Left colon (tissue), 2 donors: ENCODE data around the gene NTHL1. TPM values are rescaled to one million over a fixed set of nuclear protein-coding genes. Genes with fewer than 3 reads are reported as not detected.

Source experiments
- ATAC-seq: fragments of 200-7000 bp; cut with Tn5 transposase; one replicate; pipeline ENCODE4 v1.9.1; 2020; ENCODE audit warnings: mild to moderate bottlenecking, moderate library complexity
- DNase-seq, 2 donors: peaks; one replicate each; pipeline ENCODE4 v3.0.0-alpha.2; 2020
- intact Hi-C, 2 donors: fragments of 100-400 bp; cut with DNase I in 1 of 2; cut with micrococcal nuclease in 1 of 2; formaldehyde crosslinking; loops; one replicate each; pipeline versions ENCODE4 v1.11.2 to v1.14.0; 2022; cut with DNase I, micrococcal nuclease
- total RNA-seq, 2 donors: library from RNA; stranded (reverse); fragmentation: NEBNext Ultra II Directional; extraction: Animal tissue kit (Norgen Biotek cat#: 25700); gene quantifications; one replicate each; pipeline ENCODE4 v1.2.1, GENCODE V29; 2021
- donor health status: DM: no; HTN: no; CAD: no.
- donor health status: DM: yes; HTN: yes; CAD: no.

The NTHL1 gene
- total RNA-seq, 2 donors from 2014 or later: 27.3 to 29.5 TPM

DNA sequence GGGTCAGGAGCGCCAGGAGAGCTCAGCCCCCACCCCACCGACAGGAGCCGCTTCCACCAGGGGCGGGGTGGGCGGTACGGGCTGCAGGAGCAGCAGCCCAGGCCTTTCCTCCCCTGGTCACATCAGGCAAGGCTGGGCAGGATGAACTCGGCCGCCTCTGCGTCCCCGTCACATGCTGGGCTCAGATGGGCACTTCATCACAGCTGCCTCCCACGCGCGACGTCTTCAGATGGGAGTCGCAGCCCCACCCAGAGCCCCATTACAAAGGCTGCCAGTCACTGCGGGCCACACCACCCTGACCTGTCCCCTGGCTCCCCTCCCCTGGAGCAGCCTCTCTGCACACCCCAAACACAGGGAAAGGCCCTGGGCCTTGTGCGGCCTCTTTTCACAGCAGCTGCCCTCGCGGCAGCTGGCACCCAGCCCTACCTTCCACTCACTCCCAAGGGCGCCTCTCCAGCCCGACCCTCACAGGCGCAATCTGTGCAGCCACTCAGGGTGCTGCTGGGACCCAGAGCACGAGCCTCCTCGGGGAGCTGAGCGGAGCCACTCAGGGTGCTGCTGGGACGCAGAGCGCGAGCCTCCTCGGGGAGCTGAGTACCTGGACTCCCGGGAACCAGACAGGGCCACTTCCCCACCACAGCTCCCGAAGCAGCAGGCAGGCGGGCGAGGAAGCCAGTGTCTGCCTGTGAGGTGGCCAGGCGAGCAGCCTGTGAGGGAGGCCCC lies 42.7 kb downstream of the NTHL1 start:
- intact Hi-C loops: loop anchor here in 1 of 2 donors (10.0 kb wide), 1 partner anchor 140 kb away; the partner anchor contains the start of gene RAB26
- DNase-seq (no peak), ATAC-seq (no peak)

DNA sequence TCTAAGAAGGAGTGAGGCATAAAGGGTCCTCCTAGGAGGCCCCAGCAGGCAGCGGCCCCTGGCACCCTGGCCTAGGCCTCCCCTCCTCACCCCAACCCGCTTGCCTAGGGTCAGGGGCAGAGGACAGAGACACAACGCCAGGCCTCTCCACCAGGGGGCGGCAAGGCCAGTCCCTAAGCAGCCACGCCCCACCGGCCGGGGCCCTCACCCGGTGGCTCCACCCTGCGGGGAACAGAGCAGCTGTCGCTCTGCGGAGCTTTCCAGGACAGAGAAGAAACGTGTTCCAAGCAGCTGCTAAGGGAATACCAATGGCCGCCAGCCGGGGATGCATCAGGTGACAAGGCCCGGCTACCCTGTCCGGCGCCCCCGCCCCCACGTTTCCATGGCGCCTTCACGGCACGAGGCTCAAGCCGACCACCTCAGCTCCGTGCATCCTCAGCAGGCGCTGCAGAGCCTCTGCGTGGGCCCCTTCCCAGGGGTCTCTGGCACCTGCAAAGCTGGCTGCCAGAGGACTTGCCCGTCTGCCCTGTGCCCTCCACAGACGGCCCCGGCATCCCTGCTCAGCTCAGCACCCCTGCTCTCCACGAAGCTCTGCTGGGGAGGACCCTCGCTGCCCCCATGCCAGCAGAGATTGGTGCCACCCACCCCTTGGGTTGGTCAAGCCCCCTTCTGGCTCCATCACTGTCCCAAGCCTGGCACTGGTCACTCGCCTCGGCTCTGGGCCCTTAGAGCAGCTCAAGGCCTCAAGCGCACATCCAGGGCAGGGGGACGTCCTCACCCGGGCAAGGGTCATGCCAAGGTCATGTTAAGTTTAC lies 43.6 kb downstream of the NTHL1 start:
- DNase-seq (peak; percentile 93 to 96), ATAC-seq (peak; percentile 77)
- intact Hi-C loops: loop anchor here in 1 of 2 donors (10.0 kb wide), 1 partner anchor 141 kb away; the partner anchor contains the start of gene RAB26

DNA sequence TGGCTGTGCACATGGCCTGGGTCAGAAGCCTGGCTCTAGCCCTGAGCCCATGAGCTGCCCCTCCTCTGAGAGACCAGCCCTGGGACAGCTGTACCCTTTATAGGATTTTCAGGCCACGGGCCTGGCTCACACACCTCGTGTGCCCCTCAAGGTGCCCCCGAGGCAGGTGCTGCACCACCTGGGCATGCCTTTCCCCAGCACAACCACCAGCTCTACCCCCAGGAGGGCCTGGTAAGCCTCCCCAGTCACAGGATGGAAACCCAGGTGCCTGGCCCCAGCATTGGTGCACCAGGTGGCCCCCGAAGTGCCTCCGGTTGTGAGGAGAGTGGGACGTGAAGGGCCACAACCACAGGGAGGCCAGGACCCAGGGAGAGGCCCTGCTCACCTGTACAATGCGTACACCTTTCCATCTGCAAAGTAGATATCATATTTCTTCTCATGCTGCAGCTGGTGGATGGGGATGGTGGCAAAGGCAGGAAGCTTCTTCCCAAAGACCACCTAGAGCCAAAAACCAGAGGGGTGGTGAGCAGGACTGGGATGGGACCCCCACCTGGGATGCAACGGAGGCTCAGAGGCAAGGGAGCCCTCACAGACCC lies 44.3 kb downstream of the NTHL1 start:
- DNase-seq: no peak
- intact Hi-C loops: loop anchor here in 1 of 2 donors (10.0 kb wide), 1 partner anchor 141 kb away; the partner anchor contains the start of gene RAB26
- no peak for ATAC-seq

DNA sequence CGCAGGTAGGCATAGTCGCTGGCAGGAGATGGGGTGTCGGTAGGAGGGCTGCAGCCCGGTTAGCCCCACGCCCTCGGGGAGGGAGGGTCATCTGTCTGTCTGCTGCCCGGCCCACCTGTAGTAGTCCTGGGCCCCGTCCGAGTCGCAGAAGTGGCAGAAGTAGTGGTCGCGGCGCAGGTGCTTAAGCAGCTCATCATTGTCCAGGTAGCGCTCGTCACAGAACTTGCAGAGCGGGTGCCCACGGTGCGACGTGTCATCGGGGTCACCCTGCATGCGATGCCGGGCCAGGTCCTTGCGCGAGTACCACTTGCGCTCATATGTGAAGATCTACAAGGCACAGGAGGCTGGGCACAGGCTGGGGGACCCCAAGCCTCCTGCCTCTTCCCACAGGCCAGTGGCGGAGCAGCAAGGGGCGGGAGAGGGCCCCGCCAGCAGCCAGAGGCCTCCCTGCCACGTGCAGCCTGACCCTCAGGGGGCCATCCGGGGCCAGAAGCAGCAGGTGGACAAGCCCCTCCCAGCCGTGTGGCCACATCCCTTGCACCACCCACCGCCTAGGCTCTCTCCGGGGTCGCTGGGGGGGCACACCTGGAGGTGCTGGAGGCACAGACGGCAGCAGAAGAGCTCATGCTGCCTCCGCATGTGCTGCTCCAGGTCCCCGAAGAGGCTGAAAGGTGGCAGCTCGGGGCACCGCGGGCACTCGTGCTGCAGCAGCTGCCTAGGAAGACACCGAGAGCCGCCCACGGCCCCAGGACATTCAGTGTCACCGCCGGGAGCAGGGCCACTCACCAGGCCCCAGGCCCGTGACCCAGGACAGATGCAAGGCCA lies 45.0 kb downstream of the NTHL1 start:
- intact Hi-C loops: loop anchor here in 1 of 2 donors (10.0 kb wide), 1 partner anchor 142 kb away; the partner anchor contains the start of gene RAB26
- peak in 1 of 2 donors; percentile 11 for DNase-seq
- ATAC-seq: no peak

DNA sequence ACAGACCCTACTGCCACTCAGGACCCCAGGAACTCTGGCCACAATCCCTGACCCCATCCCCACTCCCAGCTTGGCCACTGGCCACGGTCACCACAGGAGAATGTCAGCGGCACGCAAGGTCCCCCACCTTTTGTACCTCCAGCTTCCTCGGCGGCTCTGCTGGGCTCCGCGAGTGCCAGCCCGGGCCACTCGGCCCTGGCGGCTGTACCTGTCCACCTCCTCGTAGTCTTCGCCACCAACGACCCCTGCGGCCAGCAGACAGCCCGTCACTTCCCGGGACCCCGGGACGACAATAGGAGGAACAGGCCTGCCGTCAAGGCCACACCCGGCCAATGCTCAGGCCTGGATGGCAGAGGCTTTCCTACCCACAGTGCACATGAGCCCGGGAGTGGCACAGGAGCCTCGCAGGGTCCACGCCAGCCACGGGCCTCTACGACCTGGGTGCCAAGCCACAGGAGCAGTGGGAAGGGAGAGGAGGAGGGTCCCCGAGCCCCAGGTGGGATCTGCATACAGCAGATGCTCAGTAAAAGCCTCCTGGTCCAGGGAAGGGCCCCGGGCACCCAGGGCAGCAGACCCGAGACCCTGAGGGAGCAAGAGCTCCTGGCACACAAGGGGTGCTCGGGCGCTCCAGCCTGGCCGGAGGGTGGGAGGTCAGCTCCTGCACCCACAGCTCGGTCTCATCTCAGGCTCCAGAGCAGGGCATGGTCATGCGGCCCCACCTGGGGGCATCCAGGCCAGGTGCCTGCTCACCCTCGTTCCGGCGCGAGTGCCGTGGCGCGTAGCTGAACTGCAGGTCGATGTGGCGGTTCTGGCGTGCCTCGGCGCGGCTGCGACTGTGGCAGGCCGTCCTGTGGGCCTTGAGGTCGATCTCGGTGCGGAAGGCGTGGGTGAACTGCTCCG lies 45.9 kb downstream of the NTHL1 start:
- intact Hi-C loops: loop anchor here in 1 of 2 donors (10.0 kb wide), 1 partner anchor 143 kb away; the partner anchor contains the start of gene RAB26
- ATAC-seq (no peak), DNase-seq (no peak)

DNA sequence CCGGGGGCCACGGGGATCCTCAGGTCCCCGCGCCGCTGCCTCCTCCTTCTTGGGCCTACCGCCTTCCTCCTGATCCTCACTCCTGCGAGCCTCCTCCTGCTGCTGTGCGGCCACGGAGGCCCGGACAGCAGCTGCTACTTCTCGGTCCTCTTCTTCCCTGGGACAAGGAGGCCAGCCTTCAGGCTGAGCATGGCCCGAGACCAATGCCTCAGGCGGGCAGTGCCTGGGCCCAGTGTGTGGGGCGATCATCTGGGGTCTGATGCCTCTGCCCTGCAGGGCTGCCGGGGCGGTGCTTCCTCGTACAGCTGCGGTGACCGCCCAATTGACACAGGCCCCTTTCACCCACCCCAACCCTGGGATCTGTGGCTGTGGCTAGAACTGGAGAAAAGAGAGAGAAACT lies 46.6 kb downstream of the NTHL1 start:
- ATAC-seq (no peak), DNase-seq (no peak)
- intact Hi-C loops: loop anchor here in 1 of 2 donors (10.0 kb wide), 1 partner anchor 144 kb away; the partner anchor contains the start of gene RAB26

DNA sequence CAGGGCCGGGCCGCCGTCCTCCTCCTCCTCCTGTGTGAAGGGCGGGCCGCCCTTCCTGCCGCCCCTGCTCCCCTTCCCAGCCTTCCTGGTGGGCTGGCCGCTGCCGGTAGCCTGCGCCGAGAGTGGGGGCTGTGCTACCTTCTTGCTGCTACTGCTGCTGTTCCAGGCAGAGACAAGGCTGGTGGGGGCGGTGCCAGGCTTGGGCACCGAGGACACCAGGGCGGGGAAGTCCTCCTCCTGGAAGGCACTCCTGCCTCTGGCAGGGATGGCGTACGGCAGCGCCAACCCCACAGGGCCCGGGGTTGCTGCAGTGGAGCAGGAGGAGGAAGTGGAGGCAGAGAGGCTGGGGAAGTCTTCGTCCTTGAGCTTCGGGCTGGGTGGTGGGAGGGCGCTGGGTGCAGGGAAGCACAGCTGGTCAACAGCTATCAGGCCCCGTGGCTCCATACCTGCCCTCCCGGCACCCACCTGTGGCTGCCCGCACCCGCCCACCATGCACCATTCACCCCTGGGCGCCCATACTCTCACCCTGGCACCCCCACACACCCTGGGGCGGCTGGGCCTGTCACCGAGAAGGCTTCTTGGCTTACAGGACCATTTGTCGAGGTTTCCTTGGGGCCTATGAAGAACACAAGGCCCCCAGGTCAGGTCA lies 47.6 kb downstream of the NTHL1 start:
- ATAC-seq: no peak
- DNase-seq: no peak

DNA sequence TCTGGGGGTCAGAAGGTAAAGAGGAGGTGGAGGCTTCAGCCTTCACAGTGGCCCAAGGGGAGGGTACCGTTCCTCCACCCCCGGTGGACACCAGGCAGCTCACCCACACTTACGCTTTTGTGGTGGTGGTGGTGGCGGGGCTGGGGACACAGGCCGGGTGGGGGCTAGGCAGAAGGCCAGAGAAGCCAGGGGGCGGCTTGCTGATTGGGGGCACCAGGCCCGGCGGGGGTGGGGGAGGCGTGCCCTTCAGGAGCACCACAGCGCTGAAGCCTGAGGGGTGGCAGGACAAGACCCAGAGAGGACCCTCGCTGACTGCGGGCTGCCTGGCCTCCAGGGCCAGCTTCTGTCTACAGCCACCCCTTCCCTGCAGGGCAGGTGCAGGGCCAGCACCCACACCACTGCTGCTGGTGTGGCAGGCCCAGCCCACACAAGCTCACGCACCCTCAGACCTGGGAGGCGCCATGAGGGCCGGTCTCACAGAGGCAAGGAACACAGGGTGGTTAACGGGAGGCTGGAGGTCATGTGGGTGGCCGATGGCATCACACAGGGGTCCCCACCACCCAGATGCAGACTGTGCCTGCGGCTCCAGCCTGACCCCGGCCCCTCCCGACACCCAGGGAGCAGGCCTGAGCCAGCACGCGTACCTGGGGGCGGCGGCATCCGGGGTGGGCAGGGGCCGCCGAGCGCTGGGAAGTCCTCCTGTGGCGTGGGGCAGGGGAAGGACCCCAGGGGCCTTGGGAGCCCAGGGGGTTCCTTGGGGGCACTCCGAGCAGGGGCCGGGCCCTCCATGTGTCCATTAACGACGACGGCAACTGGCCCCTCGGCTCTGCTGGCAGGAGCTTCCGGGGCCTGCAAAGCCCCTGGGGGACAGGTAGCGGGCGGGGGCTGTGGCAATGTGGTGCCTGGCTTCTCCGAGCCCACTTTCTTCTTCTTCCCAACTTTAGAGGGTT lies 48.5 kb downstream of the NTHL1 start:
- DNase-seq (no peak), ATAC-seq (no peak)
- intact Hi-C loops: no loop called here

More for the DNA sequence above, 47.6 kb downstream of the NTHL1 start:
- intact Hi-C loops: loop anchor here in 1 of 2 donors (10.0 kb wide), 1 partner anchor 145 kb away; the partner anchor contains the start of gene RAB26

DNA sequence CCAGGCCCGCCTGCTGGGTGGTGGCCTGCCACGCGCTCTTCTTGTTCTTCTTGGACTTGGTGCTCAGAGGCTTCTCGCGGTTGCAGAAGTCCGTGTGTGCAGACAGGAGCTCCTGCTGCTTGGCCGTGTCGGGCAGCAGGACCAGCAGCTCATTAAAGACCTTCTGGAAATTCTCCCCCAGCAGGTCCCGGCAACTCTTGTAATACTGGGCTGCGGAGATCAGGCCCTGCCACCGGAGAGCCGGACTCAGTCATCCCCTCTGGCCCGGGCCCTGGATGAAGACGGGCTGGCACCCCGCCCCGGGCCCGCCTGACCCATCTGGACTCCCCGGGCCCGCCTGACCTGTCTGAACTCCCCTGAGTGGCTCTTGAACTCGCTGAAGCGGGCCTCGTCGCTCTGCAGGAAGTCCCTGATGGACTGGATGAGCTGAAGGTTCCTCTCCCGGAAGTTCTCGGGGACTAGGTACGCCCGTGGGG lies 49.2 kb downstream of the NTHL1 start:
- intact Hi-C loops: no loop called here
- DNase-seq (no peak), ATAC-seq (no peak)

DNA sequence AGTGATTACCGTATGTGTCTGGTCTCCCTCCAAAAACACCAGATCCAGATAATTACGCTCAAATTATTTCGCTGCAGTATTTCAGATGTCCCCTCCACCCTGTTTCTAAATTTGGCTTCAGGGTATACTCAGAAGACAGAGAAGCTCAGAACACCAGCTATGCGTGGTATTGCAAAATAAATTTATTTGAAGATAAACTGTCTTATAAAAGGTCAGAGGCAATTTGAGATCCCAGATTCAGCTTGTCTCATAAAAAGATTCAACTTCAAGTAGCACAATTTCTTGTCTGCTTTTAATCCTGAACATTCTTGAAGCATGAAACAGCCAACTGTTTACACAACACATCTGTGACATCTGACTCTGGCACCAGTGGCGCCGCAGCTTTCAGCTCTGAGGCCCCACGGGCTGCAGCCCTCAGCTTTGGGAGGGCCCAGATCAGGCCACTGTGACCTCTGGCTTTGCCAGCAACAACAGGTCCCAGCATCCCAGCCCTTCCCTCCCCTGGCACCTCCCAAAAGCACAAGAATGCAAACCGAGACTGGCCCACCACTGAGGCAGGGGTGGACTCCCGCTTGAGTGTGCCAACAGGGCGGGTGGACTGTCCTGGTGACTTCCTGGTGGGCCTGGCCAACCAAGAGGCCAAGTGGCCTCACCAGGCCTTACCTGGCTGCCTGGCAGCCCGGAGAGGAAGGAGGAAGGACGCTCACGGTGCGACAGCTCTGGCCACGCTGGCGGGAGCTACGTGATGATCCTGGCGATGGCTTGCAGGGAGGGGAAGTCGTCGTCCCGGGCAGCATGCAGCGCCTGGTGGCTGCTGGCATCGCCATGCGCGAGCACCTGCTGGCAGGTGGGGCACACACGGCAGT lies 49.9 kb downstream of the NTHL1 start:
- intact Hi-C loops: no loop called here
- no peak for DNase-seq

DNA sequence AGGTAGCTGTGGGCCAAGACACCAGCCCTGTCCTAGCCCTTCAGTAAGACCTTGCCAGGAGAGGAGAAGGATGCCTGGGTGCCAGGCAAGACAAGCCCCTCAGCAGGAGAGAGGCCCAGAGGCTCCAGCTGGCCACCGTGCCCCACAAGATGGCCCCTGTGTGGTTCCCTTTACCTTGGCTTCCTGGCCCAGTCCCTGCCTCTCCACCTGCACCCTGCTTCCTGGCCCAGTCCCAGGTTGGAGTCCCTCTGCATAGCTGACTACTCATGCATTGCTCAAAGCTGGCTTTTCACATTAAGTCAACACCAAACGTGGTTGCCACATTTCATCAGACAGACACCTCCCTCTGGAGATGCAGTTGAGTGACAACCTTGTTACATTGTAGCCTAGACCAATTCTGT lies 53.9 kb downstream of the NTHL1 start:
- intact Hi-C loops: no loop called here
- DNase-seq (no peak), ATAC-seq (no peak)

More for the DNA sequence above, 49.9 kb downstream of the NTHL1 start:
- no peak for ATAC-seq

DNA sequence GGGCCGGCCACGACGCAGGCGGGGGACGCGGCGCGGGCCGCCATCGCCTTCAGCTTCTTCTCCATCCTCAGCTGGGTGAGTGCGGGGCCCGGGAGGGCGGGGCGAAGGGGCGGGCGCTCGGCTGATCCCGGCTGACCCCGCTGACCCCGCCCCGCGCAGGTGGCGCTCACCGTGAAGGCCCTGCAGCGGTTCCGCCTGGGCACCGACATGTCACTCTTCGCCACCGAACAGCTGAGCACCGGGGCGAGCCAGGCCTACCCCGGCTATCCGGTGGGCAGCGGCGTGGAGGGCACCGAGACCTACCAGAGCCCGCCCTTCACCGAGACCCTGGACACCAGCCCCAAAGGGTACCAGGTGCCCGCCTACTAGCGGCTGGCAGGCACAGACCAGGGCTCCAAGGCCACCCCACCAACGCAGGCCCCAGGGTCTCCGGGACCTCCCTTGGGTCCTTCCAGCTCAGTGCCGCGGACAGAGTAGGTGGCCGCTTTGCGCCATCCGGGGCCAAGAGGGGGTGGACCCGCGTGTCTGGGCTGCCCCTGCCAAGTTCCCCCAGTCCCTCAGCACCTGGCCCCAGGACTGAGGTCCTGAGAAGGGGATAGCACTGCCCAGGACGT lies 54.8 kb downstream of the NTHL1 start:
- DNase-seq (peak in 1 of 2 donors; percentile 57), ATAC-seq (no peak)
- intact Hi-C loops: no loop called here

DNA sequence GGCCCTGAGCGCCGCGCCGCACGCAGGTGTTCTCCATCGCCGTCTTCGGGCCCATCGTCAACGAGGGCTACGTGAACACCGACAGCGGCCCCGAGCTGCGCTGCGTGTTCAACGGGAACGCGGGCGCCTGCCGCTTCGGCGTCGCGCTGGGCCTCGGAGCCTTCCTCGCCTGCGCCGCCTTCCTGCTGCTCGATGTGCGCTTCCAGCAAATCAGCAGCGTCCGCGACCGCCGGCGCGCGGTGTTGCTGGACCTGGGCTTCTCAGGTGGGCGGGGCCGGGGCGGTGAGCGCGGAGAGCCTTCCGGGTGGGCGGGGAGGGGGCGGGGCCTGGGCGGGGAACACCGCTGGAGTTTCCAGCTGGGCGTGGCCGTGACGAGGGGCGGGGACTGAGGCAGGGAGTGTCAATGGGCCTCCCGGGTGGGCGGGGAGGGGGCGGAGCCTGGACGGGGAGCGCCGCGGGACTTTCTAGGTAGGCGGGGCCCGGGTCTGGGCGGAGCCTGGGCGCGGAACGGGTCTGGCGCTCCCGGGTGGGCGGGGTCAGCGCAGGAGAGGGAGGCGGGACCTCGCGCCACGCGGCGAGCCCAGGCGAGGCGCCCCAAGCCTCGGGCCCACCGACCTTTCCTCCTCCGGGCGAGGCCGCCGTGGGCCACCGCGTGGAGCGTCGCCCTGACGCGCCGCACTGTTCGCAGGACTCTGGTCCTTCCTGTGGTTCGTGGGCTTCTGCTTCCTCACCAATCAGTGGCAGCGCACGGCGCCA lies 55.5 kb downstream of the NTHL1 start:
- DNase-seq (peak; percentile 95 to 97), ATAC-seq (peak; percentile 79)
- intact Hi-C loops: no loop called here

DNA sequence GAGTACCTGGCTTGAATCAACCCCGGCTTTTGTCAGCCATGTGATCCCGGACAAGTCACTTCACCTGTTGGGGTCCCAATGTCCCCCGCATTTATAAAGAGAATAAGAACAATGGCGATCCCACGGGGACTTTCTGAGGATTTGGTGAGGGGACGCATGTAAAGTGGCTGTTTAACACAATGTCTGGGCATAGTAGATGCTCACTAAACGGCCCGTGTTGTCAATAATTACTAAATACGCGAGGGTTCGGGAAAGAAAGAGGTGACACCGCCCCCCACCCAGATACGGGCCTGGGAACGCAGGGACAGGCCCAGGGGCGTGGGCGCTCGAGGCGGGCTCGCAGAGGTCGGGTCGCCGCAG lies 56.1 kb downstream of the NTHL1 start:
- no peak for DNase-seq
- ATAC-seq: no peak
- intact Hi-C loops: no loop called here
